Mesendoderm (in vitro differentiated cells): ENCODE measurements around the gene NRF1.

Experiments used
- DNase-seq: peaks from one replicate; pipeline ENCODE4 v3.0.0; 2013
- H2AK5ac ChIP-seq: 2 replicates; pipeline ENCODE4 v1.6.1; 2013; ENCODE audit warnings: low read length, inconsistent platforms
- H2BK120ac ChIP-seq: 2 replicates; pipeline ENCODE4 v1.6.1; 2013; ENCODE audit warnings: low read depth, mild to moderate bottlenecking, low read length, moderate library complexity, mixed read lengths
- H2BK15ac ChIP-seq: replicated peaks from 2 replicates; pipeline ENCODE4 v1.6.1; 2013; ENCODE audit warnings: low read depth, mild to moderate bottlenecking, moderate library complexity
- H2BK5ac ChIP-seq: 2 replicates; pipeline ENCODE4 v1.6.1; 2013; ENCODE audit warnings: low read length, inconsistent platforms
- H3K18ac ChIP-seq: 2 replicates; pipeline ENCODE4 v1.6.1; 2013; ENCODE audit warnings: mild to moderate bottlenecking, low read length, mixed read lengths
- H3K23ac ChIP-seq: one replicate; pipeline ENCODE4 v1.6.1; 2013; ENCODE audit warnings: low read length
- H3K27ac ChIP-seq: 2 replicates; pipeline ENCODE4 v1.5.1; 2013; ENCODE audit warnings: low read depth, mild to moderate bottlenecking, inconsistent platforms, low read length, moderate library complexity
- H3K27me3 ChIP-seq: 2 replicates; pipeline ENCODE4 v1.6.1; 2013; ENCODE audit warnings: low read length, control low read depth, mild to moderate bottlenecking, inconsistent platforms; ENCODE audit not compliant: insufficient read depth, poor library complexity
- H3K36me3 ChIP-seq: 2 replicates; pipeline ENCODE4 v1.6.1; 2013; ENCODE audit warnings: low read length, inconsistent platforms; ENCODE audit not compliant: control insufficient read depth, insufficient read depth
- H3K4ac ChIP-seq: one replicate; pipeline ENCODE4 v1.6.1; 2013; ENCODE audit warnings: low read depth, mild to moderate bottlenecking, low read length, moderate library complexity
- H3K4me1 ChIP-seq: 2 replicates; pipeline ENCODE4 v1.6.1; 2013; ENCODE audit warnings: low read depth, low read length, inconsistent platforms; ENCODE audit not compliant: control insufficient read depth
- H3K4me2 ChIP-seq: 2 replicates; pipeline ENCODE4 v1.6.1; 2013; ENCODE audit warnings: low read length
- H3K4me3 ChIP-seq: 2 replicates; pipeline ENCODE4 v1.5.1; 2013; ENCODE audit warnings: mild to moderate bottlenecking, low read length
- H3K56ac ChIP-seq: one replicate; pipeline ENCODE4 v1.6.1; 2013; ENCODE audit warnings: low read length
- H3K79me1 ChIP-seq: 2 replicates; pipeline ENCODE4 v1.6.1; 2013; ENCODE audit warnings: low read length, inconsistent platforms
- H3K79me2 ChIP-seq: 2 replicates; pipeline ENCODE4 v1.6.1; 2013; ENCODE audit warnings: mild to moderate bottlenecking, low read length; ENCODE audit not compliant: control insufficient read depth, insufficient read depth
- H3K9ac ChIP-seq: 2 replicates; pipeline ENCODE4 v1.6.1; 2013; ENCODE audit warnings: low read length, inconsistent platforms
- H4K5ac ChIP-seq: one replicate; pipeline ENCODE4 v1.6.1; 2013; ENCODE audit warnings: low read length
- H4K8ac ChIP-seq: one replicate; pipeline ENCODE4 v1.6.1; 2013; ENCODE audit warnings: low read depth, mild to moderate bottlenecking, control low read depth, low read length, moderate library complexity
- WGBS: extraction: QIAGEN DNeasy Blood & Tissue Kit; methylation state at CpG from one replicate; pipeline ENCODE4 v1.1.7; 2013; ENCODE audit warnings: low lambda C conversion rate, missing lambda C conversion rate; ENCODE audit not compliant: insufficient coverage; ENCODE audit errors: extremely low coverage; 5-methylcytosine and 5-hydroxymethylcytosine counted together

Gene NRF1

GRCh38 chr7:129784783-129785684 lies 173.5 kb downstream of the NRF1 start:
- H3K4me3 ChIP-seq, result no peak overlapping the region
- no peaks in the 10 kb centered on the region for H3K79me1 ChIP-seq
- no peak overlapping the region for H2BK120ac ChIP-seq
- H4K5ac ChIP-seq, result no peak overlapping the region
- H3K9ac ChIP-seq, result no peak overlapping the region
- peak overlapping the region; percentile 5 for H3K4me2 ChIP-seq
- H2BK5ac ChIP-seq, result no peak overlapping the region
- no peak overlapping the region for H3K4ac ChIP-seq
- H3K27ac ChIP-seq, result no peak overlapping the region
- H3K36me3 ChIP-seq, result no peaks in the 10 kb centered on the region
- no peaks in the 10 kb centered on the region for H3K4me1 ChIP-seq
- H3K18ac ChIP-seq, result no peak overlapping the region
- H2BK15ac ChIP-seq, result no peak overlapping the region
- DNase-seq, result no peak
- H3K23ac ChIP-seq, result no peak overlapping the region
- no CpG with 5 or more reads among the region's 37 CpGs for WGBS
- no peak overlapping the region for H2AK5ac ChIP-seq
- no peak overlapping the region for H3K56ac ChIP-seq
- H3K79me2 ChIP-seq, result no peaks in the 10 kb centered on the region
- no peak overlapping the region for H4K8ac ChIP-seq
- H3K27me3 ChIP-seq, result peaks cover 57% of the 10 kb centered on the region

- H3K27ac ChIP-seq, result no peak overlapping the region
- no peak overlapping the region for H2AK5ac ChIP-seq
- H3K23ac ChIP-seq, result no peak overlapping the region
- no CpG with 5 or more reads among the region's 44 CpGs for WGBS
- H3K9ac ChIP-seq, result no peak overlapping the region
- H3K4me3 ChIP-seq, result no peak overlapping the region
- no peaks in the 10 kb centered on the region for H3K79me1 ChIP-seq
- no peaks in the 10 kb centered on the region for H3K36me3 ChIP-seq
- no peaks in the 10 kb centered on the region for H3K79me2 ChIP-seq
- no peak overlapping the region for H4K8ac ChIP-seq
- H3K18ac ChIP-seq, result no peak overlapping the region
- H4K5ac ChIP-seq, result no peak overlapping the region
- H2BK5ac ChIP-seq, result no peak overlapping the region
- H3K4me2 ChIP-seq, result peak overlapping the region; percentile 5
- H3K4ac ChIP-seq, result no peak overlapping the region
- DNase-seq, result no peak
- no peaks in the 10 kb centered on the region for H3K4me1 ChIP-seq
- no peak overlapping the region for H2BK15ac ChIP-seq
- no peak overlapping the region for H2BK120ac ChIP-seq
- H3K56ac ChIP-seq, result peak overlapping the region; percentile 73
- peaks cover 57% of the 10 kb centered on the region for H3K27me3 ChIP-seq
Observed at GRCh38 chr7:129785685-129786514, 174.4 kb downstream of the NRF1 start.

- H3K18ac ChIP-seq, result no peak overlapping the region
- no peaks in the 10 kb centered on the region for H3K4me1 ChIP-seq
- H4K5ac ChIP-seq, result no peak overlapping the region
- no CpG with 5 or more reads among the region's 13 CpGs for WGBS
- no peak overlapping the region for H3K23ac ChIP-seq
- no peak overlapping the region for H3K4me2 ChIP-seq
- no peak overlapping the region for H3K27ac ChIP-seq
- peaks cover 47% of the 10 kb centered on the region for H3K27me3 ChIP-seq
- no peak overlapping the region for H3K4ac ChIP-seq
- no peak for DNase-seq
- no peaks in the 10 kb centered on the region for H3K79me1 ChIP-seq
- no peak overlapping the region for H2BK120ac ChIP-seq
- no peak overlapping the region for H2BK5ac ChIP-seq
- no peak overlapping the region for H2AK5ac ChIP-seq
- H3K56ac ChIP-seq, result no peak overlapping the region
- H3K9ac ChIP-seq, result no peak overlapping the region
- no peak overlapping the region for H2BK15ac ChIP-seq
- no peaks in the 10 kb centered on the region for H3K79me2 ChIP-seq
- no peak overlapping the region for H4K8ac ChIP-seq
- no peaks in the 10 kb centered on the region for H3K36me3 ChIP-seq
- H3K4me3 ChIP-seq, result no peak overlapping the region
Observed at GRCh38 chr7:129786825-129787563, 175.5 kb downstream of the NRF1 start.

GRCh38 chr7:129789000-129789399 lies 177.5 kb downstream of the NRF1 start:
- no peak overlapping the region for H3K27ac ChIP-seq
- no peak overlapping the region for H3K18ac ChIP-seq
- H3K4me1 ChIP-seq, result no peaks in the 10 kb centered on the region
- H3K79me1 ChIP-seq, result no peaks in the 10 kb centered on the region
- H3K36me3 ChIP-seq, result no peaks in the 10 kb centered on the region
- H4K5ac ChIP-seq, result no peak overlapping the region
- H3K79me2 ChIP-seq, result no peaks in the 10 kb centered on the region
- H3K56ac ChIP-seq, result no peak overlapping the region
- peaks cover 29% of the 10 kb centered on the region for H3K27me3 ChIP-seq
- no peak overlapping the region for H4K8ac ChIP-seq
- H2BK15ac ChIP-seq, result no peak overlapping the region
- no peak for DNase-seq
- H2BK5ac ChIP-seq, result no peak overlapping the region
- H3K4me2 ChIP-seq, result no peak overlapping the region
- no peak overlapping the region for H3K9ac ChIP-seq
- H2AK5ac ChIP-seq, result no peak overlapping the region
- H2BK120ac ChIP-seq, result no peak overlapping the region
- no peak overlapping the region for H3K4me3 ChIP-seq
- no CpG with 5 or more reads among the region's 6 CpGs for WGBS
- no peak overlapping the region for H3K23ac ChIP-seq
- H3K4ac ChIP-seq, result no peak overlapping the region

- Histone ChIP-seq H3K79me2 (no peaks in the 10 kb centered on the region), H4K5ac (no peak overlapping the region), H3K4me1 (no peaks in the 10 kb centered on the region), H2AK5ac (no peak overlapping the region), H4K8ac (no peak overlapping the region), H3K4ac (no peak overlapping the region), H3K36me3 (no peaks in the 10 kb centered on the region), H2BK15ac (no peak overlapping the region), H3K18ac (no peak overlapping the region), H3K4me3 (no peak overlapping the region), H2BK5ac (no peak overlapping the region), H3K4me2 (no peak overlapping the region), H3K79me1 (no peaks in the 10 kb centered on the region), H3K56ac (no peak overlapping the region), H3K27ac (no peak overlapping the region), H2BK120ac (no peak overlapping the region), H3K9ac (no peak overlapping the region), H3K23ac (no peak overlapping the region), H3K27me3 (peaks cover 23% of the 10 kb centered on the region)
- WGBS, result no CpG with 5 or more reads among the region's 1 CpG
- DNase-seq, result no peak
Observed at GRCh38 chr7:129789652-129790051, 178.1 kb downstream of the NRF1 start.
